PC-3 (cell line): ENCODE results near the gene RNF5. TPM values are rescaled to one million over a fixed set of nuclear protein-coding genes. Genes with fewer than 3 reads are reported as not detected.
A peak's percentile ranks its signal among the peaks of the same experiment; 100 is the strongest.

Source experiments
- ATAC-seq: fragments of 200-7000 bp; cut with Tn5 transposase; 2 replicates; pipeline ENCODE4 v1.9.1; 2020; ENCODE audit warnings: mild to moderate bottlenecking, moderate library complexity
- BruUV-seq: library from RNA; stranded (reverse); fragments of 400-500 nt; replicated peaks from 2 replicates; lab custom pipeline; 2021; lab: Mats Ljungman, UMichigan
- CTCF ChIA-PET: fragments of 300-600 bp; sonication (Branson Sonifier 250); formaldehyde crosslinking; loops from one replicate; lab custom pipeline; 2022; ENCODE audit warnings: antibody characterized with exemption; lab: Charles Lee
- POLR2A ChIA-PET: fragments of 300-600 bp; sonication (Branson Sonifier 250); formaldehyde crosslinking; loops from one replicate; lab custom pipeline; 2022; ENCODE audit warnings: antibody characterized with exemption; ENCODE audit not compliant: unreplicated experiment; lab: Charles Lee
- DNase-seq: peaks from one replicate; pipeline ENCODE4 v3.0.0-alpha.2; 2015
- H2AFZ ChIP-seq: fragments of 300-600 bp; sonication (generic); 2 replicates; pipeline ENCODE4 v1.6.0; 2016; ENCODE audit warnings: antibody characterized with exemption, low read length
- H3F3A ChIP-seq: fragments of 300-600 bp; sonication (generic); one replicate; pipeline ENCODE4 v1.6.0; 2017; ENCODE audit warnings: antibody characterized with exemption, low read length, control low read depth, mild to moderate bottlenecking; ENCODE audit not compliant: unreplicated experiment
- H3K27ac ChIP-seq: fragments of 300-600 bp; sonication (generic); 2 replicates; pipeline ENCODE4 v1.5.1; 2016; ENCODE audit warnings: mild to moderate bottlenecking, low read length
- H3K27me3 ChIP-seq: fragments of 300-600 bp; sonication (generic); 2 replicates; pipeline ENCODE4 v1.6.1; 2016; ENCODE audit warnings: low read length, mixed read lengths
- H3K36me3 ChIP-seq: fragments of 300-600 bp; sonication (generic); 2 replicates; pipeline ENCODE4 v1.6.1; 2016; ENCODE audit warnings: low read depth, mixed run types, low read length, mixed read lengths
- H3K4me1 ChIP-seq: fragments of 300-600 bp; sonication (generic); 2 replicates; pipeline ENCODE4 v1.5.1; 2016; ENCODE audit warnings: low read length; ENCODE audit not compliant: insufficient read depth
- H3K4me2 ChIP-seq: fragments of 300-600 bp; sonication (generic); 2 replicates; pipeline ENCODE4 v1.6.0; 2016; ENCODE audit warnings: low read length
- H3K4me3 ChIP-seq: fragments of 300-600 bp; sonication (generic); 2 replicates; pipeline ENCODE4 v1.5.1; 2016; ENCODE audit warnings: mild to moderate bottlenecking, low read length, mixed read lengths
- H3K79me2 ChIP-seq: fragments of 300-600 bp; sonication (generic); 2 replicates; pipeline ENCODE4 v1.6.1; 2017; ENCODE audit warnings: low read length, mixed read lengths
- H3K9ac ChIP-seq: fragments of 300-600 bp; sonication (generic); 2 replicates; pipeline ENCODE4 v1.6.0; 2016; ENCODE audit warnings: mild to moderate bottlenecking, low read length
- H3K9me2 ChIP-seq: fragments of 300-600 bp; sonication (generic); replicated peaks from 2 replicates; pipeline ENCODE4 v1.6.1; 2016; ENCODE audit warnings: mixed run types, low read length, mixed read lengths
- H3K9me3 ChIP-seq: fragments of 300-600 bp; sonication (generic); 2 replicates; pipeline ENCODE4 v1.6.1; 2016; ENCODE audit warnings: low read length, mixed read lengths
- H4K20me1 ChIP-seq: fragments of 300-600 bp; sonication (generic); 2 replicates; pipeline ENCODE4 v1.6.1; 2016; ENCODE audit warnings: low read length, mixed read lengths
- EZH2 ChIP-seq: fragments of 300-600 bp; sonication (generic); IDR thresholded peaks from one replicate; pipeline ENCODE4 v1.6.1; 2017; ENCODE audit warnings: antibody characterized with exemption, mild to moderate bottlenecking, low read length; ENCODE audit not compliant: unreplicated experiment
- EZH2phosphoT487 ChIP-seq: fragments of 300-600 bp; sonication (generic); IDR thresholded peaks from 2 replicates; pipeline ENCODE4 v1.6.1; 2018; ENCODE audit warnings: mild to moderate bottlenecking, antibody characterized with exemption, low read length, borderline replicate concordance
- intact Hi-C: fragments of 100-400 bp; cut with micrococcal nuclease; formaldehyde crosslinking; loops from 2 replicates; pipeline ENCODE4 v1.9.0; 2023
- total RNA-seq: library from RNA; depleted of rRNA; stranded (reverse); fragments of >200 nt; gene quantifications from 2 replicates; pipeline ENCODE4 v1.2.3, GENCODE V29; 2014
- TF ChIP-seq, protein P1 (sequence below): fragments of 300-600 bp; sonication (generic); conservative IDR thresholded peaks from 2 replicates; pipeline ENCODE4 v1.5.1; 2017; ENCODE audit warnings: antibody characterized with exemption, low read depth, mild to moderate bottlenecking, low read length

The RNF5 gene
- total RNA-seq, 1 experiment from 2014 or later, result 69.0 TPM

DNA sequence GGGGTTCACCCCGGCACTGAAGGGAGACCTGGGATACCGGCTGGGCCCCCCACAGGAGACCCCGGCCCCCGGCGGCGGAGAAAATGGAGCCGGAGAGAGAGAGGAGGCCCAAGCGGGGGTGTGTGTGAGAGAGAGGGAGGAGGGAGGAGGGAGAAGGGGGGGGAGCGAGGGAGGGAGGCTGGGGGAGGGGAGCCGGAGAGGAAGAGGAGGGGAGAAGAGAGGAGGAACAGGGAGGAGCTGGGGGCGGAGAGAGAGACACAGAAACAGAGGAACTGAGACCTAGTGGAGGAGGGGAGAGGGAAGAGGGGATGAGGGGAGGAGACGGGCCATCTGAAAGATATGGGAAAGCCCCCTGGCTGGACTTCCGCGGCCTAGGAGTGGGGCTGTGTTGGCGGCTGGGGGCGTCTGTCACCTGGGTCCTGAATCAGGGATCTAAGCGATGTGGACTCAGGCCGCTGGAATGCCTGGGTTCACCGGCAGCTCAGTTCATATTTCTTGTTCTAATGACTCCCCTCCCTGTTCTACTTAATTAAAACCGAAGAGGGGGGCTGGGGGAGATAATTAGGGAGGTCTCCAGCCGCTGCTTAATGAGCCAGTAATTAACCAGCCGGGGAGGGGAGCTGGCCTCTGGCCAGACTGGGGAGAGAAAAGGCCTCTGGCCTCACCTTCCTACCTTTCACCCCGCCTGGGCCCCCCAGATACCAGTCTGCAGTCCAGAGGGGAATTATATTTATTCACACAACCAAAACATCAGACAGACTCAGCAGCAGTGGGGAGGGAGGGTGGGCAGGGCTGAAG, 12.0 kb downstream of the RNF5 start, which contains the start of gene PBX2:
TSS of gene PBX2 (minus strand) at position 149 of the 798 bp plus-strand sequence. CDS start 287 bp downstream, outside the sequence.
- DNase-seq, result peak; percentile 74
- CTCF ChIA-PET, result interaction anchor here (0.6 kb wide), 2 partner anchors 54 to 417 kb away, joined by 3 to 4 read pairs; no protein-coding TSS in a partner anchor

DNA sequence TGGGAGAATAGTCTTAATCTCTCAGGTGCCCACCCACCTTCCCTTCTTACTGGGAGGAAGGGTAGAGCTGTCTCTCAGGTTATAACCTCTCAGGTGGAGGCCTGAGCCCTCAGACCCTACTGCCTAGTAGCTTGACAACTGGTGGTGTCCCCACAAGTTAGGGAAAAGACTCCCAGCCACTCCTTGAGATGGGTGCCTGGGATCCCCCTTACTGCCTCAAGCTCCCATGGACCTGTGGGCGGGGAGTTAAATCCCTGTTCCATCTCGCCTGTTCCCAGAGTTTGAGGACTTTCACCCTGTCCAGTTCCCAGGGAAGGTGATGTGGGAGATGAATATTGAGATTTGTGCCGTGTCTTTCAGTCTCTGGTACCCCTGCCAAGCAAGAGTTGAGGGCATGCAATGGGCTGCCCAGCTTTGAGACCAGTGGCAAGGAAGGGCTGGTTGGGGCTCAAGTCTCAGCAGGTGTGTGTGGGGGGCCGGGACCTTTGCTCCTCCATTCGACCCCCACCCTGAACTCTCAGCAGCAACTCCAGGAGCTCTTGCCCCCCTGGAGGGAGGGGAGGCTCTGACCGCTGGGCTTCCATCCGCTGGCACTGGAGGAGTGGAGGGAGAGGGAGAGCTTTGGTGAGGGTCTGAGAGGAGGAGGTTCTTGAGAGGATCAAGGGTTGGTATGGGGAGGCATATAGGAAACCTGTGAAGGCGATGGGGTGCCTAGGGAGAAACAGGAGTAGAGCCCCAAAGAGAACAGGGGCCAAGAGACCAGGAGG, 12.9 kb downstream of the RNF5 start:
- no peak overlapping the region for H3K4me2 ChIP-seq
- no peaks in the 10 kb centered on the region for H3K27me3 ChIP-seq
- peaks cover 33% of the 10 kb centered on the region for H3K4me1 ChIP-seq
- H2AFZ ChIP-seq, result no peak overlapping the region
- ChIA-PET CTCF (no interaction called here), POLR2A (no interaction called here)
- DNase-seq (no peak), ATAC-seq (no peak)
- H3K9me3 ChIP-seq, result no peaks in the 10 kb centered on the region
- H3K4me3 ChIP-seq, result no peak overlapping the region
- H3F3A ChIP-seq, result no peaks in the 10 kb centered on the region
- no peak overlapping the region for H3K9ac ChIP-seq
- intact Hi-C loops, result no loop called here
- no peaks in the 10 kb centered on the region for H3K9me2 ChIP-seq
- no peak overlapping the region for H3K27ac ChIP-seq
- H3K79me2 ChIP-seq, result peaks cover 18% of the 10 kb centered on the region
- no TSS peak for BruUV-seq
- TF ChIP-seq, protein P1, sequence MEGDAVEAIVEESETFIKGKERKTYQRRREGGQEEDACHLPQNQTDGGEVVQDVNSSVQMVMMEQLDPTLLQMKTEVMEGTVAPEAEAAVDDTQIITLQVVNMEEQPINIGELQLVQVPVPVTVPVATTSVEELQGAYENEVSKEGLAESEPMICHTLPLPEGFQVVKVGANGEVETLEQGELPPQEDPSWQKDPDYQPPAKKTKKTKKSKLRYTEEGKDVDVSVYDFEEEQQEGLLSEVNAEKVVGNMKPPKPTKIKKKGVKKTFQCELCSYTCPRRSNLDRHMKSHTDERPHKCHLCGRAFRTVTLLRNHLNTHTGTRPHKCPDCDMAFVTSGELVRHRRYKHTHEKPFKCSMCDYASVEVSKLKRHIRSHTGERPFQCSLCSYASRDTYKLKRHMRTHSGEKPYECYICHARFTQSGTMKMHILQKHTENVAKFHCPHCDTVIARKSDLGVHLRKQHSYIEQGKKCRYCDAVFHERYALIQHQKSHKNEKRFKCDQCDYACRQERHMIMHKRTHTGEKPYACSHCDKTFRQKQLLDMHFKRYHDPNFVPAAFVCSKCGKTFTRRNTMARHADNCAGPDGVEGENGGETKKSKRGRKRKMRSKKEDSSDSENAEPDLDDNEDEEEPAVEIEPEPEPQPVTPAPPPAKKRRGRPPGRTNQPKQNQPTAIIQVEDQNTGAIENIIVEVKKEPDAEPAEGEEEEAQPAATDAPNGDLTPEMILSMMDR, result no peak
- TF ChIP-seq EZH2phosphoT487 (no peak), EZH2 (no peak)
- H4K20me1 ChIP-seq, result no peaks in the 10 kb centered on the region
- H3K36me3 ChIP-seq, result no peaks in the 10 kb centered on the region

More for the DNA sequence above, 12.0 kb downstream of the RNF5 start, which contains the start of gene PBX2:
- no peaks in the 10 kb centered on the region for H3K27me3 ChIP-seq
- H2AFZ ChIP-seq, result peak within 1 kb of the TSS; percentile 89
- H3K9me2 ChIP-seq, result no peaks in the 10 kb centered on the region
- peaks cover 18% of the 10 kb centered on the region for H3K79me2 ChIP-seq
- peaks cover 33% of the 10 kb centered on the region for H3K4me1 ChIP-seq
- no peak for TF ChIP-seq EZH2phosphoT487
- TF ChIP-seq EZH2, result no peak
- POLR2A ChIA-PET, result interaction anchor here (0.6 to 0.7 kb wide), 2 partner anchors 14 to 648 kb away, joined by 3 read pairs; partner anchors contain the start of gene DDX39B
- no peaks in the 10 kb centered on the region for H3F3A ChIP-seq
- BruUV-seq, result TSS peak; percentile 98
- H3K27ac ChIP-seq, result peak within 1 kb of the TSS; percentile 44; the same call in 1 of the 2 replicates
- no peaks in the 10 kb centered on the region for H3K9me3 ChIP-seq
- intact Hi-C loops, result no loop called here
- peak within 1 kb of the TSS; percentile 78 for H3K9ac ChIP-seq
- ATAC-seq, result peak; percentile 74
- H3K4me2 ChIP-seq, result peak within 1 kb of the TSS; percentile 81
- H3K36me3 ChIP-seq, result no peaks in the 10 kb centered on the region
- no peaks in the 10 kb centered on the region for H4K20me1 ChIP-seq
- peak within 1 kb of the TSS; percentile 84 for H3K4me3 ChIP-seq
